LNCAP (cell line): ENCODE data around the gene CAMK2A.

Experiments used
- TF ChIP-seq, protein P1 (sequence below): fragments of 450-650 bp; IDR thresholded peaks from 2 replicates; pipeline ENCODE4 v1.5.1; 2017; ENCODE audit warnings: mild to moderate bottlenecking

CAMK2A gene

DNA sequence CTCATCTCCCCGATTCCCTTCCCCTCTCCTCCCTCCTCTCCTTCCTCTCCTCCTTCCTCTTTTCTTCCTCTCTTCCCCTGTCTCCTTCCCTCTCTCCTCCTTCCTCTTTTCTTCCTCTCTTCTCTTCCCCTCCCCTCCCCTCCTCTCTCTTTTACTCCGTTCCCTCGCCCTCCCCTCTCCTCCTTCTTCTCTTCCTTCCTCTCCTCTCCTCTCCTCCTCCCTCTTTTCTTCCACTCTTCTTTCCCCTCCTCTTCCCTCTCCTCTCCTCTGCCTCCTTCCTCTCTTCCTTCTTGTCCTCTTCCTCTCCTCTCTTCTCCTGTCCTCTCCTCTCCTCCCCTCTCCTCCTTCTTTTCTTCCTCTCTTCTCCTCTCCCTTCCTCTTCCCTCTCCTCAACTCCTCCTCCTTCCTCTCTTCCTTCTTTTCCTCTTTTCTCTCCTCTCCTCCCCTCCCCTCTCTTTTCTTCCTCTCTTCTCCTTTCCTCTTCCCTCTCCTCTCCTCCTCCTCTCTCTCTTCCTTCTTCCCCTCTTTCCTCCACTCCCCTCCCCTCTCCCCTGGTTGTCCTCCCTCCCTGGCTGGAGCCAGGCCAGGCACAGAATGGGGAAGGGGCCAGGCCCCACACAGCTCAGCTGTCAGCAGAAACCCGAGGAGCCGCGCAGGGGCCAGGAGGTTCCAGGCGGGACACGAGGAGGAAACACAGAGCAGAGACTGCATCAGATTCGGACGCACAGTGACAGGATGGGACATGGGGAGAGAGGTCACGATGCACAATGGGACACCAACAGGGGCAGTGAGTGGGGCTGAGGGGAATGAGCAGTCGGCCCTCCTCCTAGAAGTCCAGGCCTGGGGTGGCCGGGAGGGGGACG is 48.0 kb downstream of the CAMK2A start:
- TF ChIP-seq, protein P1, sequence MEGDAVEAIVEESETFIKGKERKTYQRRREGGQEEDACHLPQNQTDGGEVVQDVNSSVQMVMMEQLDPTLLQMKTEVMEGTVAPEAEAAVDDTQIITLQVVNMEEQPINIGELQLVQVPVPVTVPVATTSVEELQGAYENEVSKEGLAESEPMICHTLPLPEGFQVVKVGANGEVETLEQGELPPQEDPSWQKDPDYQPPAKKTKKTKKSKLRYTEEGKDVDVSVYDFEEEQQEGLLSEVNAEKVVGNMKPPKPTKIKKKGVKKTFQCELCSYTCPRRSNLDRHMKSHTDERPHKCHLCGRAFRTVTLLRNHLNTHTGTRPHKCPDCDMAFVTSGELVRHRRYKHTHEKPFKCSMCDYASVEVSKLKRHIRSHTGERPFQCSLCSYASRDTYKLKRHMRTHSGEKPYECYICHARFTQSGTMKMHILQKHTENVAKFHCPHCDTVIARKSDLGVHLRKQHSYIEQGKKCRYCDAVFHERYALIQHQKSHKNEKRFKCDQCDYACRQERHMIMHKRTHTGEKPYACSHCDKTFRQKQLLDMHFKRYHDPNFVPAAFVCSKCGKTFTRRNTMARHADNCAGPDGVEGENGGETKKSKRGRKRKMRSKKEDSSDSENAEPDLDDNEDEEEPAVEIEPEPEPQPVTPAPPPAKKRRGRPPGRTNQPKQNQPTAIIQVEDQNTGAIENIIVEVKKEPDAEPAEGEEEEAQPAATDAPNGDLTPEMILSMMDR: no peak

DNA sequence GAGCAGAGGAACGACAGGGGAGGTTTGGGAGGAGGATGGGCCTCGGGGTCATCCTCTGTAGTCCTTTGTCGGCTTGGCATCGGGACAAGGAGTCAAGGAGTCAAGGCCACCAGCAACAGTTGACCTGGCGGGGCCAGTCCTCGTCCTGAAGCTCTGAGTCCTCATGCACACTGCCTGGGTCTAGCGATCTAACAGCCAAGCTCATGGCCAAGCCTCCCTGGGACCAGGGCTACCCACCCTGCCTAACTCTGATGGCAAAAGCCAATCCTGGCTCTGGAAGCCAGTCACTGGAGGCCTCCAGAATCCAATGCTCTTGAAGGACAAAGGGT is 49.8 kb downstream of the CAMK2A start:
- TF ChIP-seq, protein P1: no peak

DNA sequence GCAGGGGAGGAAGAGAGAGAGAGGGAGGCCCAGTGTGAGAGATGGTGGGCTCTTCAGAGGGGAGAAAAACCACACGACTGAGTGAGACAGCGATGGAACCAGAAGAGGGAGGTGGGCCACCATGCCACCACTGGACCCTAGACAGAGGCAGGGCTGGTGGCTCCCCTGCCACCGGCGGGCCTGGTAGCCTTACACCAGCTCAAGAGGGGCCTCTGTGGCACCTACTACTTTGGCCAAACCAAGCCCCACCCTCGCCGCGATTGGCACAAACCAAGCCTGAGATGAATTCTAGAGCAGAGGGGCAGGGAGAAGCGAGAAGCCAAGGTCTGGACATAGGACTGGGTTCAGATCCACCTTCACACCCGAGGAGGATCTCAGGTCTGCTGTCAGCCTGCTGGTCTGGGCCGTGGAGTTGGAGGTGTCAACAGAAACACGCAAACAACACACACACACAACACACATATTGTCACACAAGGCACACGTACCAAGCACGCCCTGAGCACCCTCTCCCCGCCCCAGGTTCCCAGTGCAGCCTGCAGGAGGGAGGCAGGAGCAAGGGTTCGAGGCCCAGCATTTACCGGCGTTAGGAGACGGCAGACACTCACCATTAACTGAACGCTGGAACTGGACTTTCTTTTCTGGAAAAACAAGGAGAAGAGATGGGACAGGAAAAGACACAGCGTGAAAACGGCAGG is 50.3 kb downstream of the CAMK2A start:
- TF ChIP-seq, protein P1: no peak

DNA sequence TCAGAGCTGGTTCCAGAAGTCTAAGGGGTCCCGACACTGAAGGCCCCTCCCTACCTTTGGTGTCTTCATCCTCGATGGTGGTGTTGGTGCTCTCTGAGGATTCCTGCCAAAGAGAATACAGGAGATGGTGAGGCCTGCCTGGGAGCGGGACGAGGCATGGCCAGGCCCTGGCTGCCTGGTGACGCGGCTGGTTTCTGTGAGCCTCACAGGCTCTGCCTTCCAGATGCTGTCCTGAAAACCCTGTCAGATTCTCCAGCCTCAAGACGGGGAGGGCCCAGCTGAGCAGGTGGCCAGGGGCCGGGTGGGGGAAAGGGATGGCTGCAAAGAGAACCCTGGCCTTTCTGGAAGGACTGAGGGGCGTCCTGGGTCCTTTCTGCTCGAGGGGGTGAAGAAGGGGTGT is 50.9 kb downstream of the CAMK2A start:
- TF ChIP-seq, protein P1: no peak

DNA sequence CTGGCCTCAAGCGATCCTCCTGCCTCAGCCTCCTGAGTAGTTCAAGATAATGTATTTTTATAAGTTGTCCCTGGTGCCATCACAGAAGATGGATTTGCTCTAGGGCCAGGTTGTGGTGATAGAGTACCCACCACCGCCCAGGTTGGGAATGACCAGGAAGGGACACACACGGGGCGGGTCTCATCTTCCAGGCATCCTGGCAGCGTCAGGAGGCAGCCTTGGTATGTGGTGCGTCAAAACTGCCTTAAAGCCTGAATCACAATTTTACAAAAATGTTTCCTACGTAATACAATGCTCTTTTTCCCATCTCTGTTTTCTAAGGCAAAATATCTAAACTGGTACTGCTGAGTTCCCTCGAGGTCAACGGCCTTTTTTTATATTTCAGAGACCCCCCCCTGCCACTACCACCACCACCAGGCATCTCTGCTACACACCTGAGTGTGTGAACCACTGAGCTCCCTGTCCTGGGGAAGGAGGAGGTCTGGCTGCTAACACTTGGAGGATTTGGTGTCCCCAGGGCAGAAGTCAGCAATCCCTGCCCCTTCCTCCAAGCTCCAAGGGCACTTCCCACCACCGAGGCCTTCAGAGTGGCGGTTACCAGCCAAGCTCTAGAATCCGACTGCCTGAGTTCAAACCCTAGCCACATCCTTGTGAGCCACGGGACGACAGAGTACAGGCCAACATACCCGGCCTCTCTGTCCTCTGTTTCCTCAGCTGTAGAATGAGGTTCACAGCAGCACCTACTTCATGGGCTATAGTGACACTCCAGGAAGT is 52.4 kb downstream of the CAMK2A start:
- TF ChIP-seq, protein P1: no peak

DNA sequence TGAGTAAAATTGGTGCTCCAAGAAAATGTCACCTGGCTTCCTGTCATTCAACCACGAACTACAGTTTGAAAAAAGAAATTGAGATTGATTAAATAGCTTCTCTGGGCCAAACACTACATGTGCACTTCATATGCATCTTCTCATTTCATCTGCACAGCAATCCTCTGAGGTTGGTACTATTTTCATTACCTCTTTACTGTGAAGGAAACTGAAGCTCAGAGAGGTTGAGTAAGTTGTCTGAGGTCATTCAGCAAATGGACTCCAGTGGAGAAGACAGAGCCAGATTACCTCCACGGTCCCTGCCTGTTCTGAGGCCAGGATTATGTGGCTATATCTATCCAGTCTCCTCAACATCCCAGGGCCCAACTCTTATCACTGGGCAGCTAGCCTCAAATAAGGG is 53.3 kb downstream of the CAMK2A start:
- TF ChIP-seq, protein P1: no peak

DNA sequence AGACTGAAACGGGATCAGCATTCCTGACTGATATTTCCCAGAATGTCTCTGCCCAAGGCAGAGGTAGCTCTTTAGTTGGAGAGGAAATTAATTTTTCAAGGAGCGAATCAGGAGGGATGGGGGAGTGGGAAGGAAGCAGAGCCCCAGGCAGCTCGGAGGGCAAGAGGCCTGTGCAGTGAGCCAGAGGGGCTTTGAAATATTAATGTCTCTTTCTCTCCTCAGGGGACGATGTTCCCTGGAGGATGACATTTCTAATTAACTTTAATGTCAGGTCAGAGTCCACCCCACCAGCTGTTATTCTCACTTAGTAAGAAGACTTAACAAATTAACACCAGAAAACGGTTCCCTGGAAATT is 54.1 kb downstream of the CAMK2A start:
- TF ChIP-seq, protein P1: no peak
